SK-N-MC (cell line): Measurements from ENCODE around the gene ATP2B2.

Experiments used
- EZH2 ChIP-seq: fragments of 200-600 bp; sonication (generic); IDR thresholded peaks from one replicate; pipeline ENCODE4 v1.6.1; 2017; ENCODE audit warnings: antibody characterized with exemption
- FOXP2 ChIP-seq: optimal IDR thresholded peaks from 2 replicates; pipeline ENCODE3; 2011; ENCODE audit warnings: mild to moderate bottlenecking, moderate library complexity; ENCODE audit not compliant: insufficient read depth; ENCODE audit errors: extremely low read length, control extremely low read depth
- POLR2AphosphoS5 ChIP-seq: IDR thresholded peaks from 2 replicates; pipeline ENCODE4 v1.6.1; 2012; ENCODE audit warnings: mild to moderate bottlenecking, low read depth, low read length, borderline replicate concordance

DNA sequence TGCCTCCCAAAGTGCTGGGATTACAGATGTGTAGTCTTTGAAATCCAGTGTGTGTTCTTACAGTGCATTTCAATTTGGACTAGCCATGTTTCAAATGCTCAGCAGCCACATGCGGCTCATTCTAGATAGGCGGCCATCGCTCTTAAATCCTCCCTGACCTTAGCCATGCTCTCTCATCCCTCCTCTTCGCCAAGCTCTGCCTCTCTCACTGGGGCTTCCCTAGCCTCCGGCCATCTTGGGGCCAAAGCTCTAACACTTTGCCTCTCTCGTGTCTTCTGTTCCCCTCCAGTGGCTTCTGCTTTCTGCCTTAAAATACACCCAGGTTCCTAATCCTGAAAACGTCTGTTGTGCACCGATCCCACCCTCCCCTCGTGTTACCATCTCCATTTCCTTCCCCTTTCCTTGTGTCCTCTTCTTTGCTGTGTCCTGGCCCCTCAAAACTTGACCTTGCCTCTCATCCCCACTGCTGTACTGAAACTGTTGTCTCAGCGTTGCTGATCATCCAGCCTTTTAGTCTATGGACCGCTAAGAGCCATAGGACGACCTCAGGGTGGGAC is 211.3 kb downstream of the ATP2B2 start:
- TF ChIP-seq POLR2AphosphoS5 (no peak), EZH2 (no peak), FOXP2 (no peak)
